Measurements from ENCODE around the gene ATAT1. TPM values are rescaled to one million over a fixed set of nuclear protein-coding genes. Genes with fewer than 3 reads are reported as not detected.

ATAT1 gene
- polyA plus RNA-seq, 1 donor from 2014 or later: 70.4 TPM

Small RNA genes within 50 kb of the gene (small RNA-seq; reads per million reads assigned to genes)
- gene MIR877: 4.3 to 18.3 (median 16.9) reads per million in 3 experiments

Other genes with a start within 250 kb of the ATAT1 start
- gene HLA-E, start 137.4 kb upstream of the ATAT1 start, polyA plus RNA-seq: 0.14 and 0.51 TPM in 2 replicates
- gene GNL1, start 70.4 kb upstream of the ATAT1 start, polyA plus RNA-seq: 32.1 and 38.9 TPM in 2 replicates
- 11.7 and 13.0 TPM in 2 replicates for gene PRR3, start 69.6 kb upstream of the ATAT1 start, polyA plus RNA-seq
- 17.6 and 19.5 TPM in 2 replicates for gene ABCF1, start 55.4 kb upstream of the ATAT1 start, polyA plus RNA-seq
- gene PPP1R10, start 9.6 kb upstream of the ATAT1 start, polyA plus RNA-seq: 13.7 and 18.8 TPM in 2 replicates
- gene MRPS18B, start 9.0 kb upstream of the ATAT1 start, polyA plus RNA-seq: 77.7 and 106 TPM in 2 replicates
- gene C6orf136, start 20.3 kb downstream of the ATAT1 start, polyA plus RNA-seq: 8.5 and 12.4 TPM in 2 replicates
- 29.1 and 31.9 TPM in 2 replicates for gene DHX16, start 46.1 kb downstream of the ATAT1 start, polyA plus RNA-seq
- 50.6 and 55.1 TPM in 2 replicates for gene PPP1R18, start 59.8 kb downstream of the ATAT1 start, polyA plus RNA-seq
- 7.1 and 7.5 TPM in 2 replicates for gene NRM, start 64.1 kb downstream of the ATAT1 start, polyA plus RNA-seq
- gene MDC1, start 90.4 kb downstream of the ATAT1 start, polyA plus RNA-seq: 4.3 and 8.1 TPM in 2 replicates
- gene TUBB, start 93.5 kb downstream of the ATAT1 start, polyA plus RNA-seq: 711 and 792 TPM in 2 replicates
- gene FLOT1, start 115.8 kb downstream of the ATAT1 start, polyA plus RNA-seq: 72.7 and 84.7 TPM in 2 replicates
- gene IER3, start 117.7 kb downstream of the ATAT1 start, polyA plus RNA-seq: 1.3 and 3.0 TPM in 2 replicates

Measured in neural cell (in vitro differentiated cells).